Adrenal gland (tissue), 12 donors: ENCODE measurements around the gene TMCC1. TPM values are rescaled to one million over a fixed set of nuclear protein-coding genes. Genes with fewer than 3 reads are reported as not detected.
A peak's percentile ranks its signal among the peaks of the same experiment; 100 is the strongest.

Experiments
- DNase-seq, 7 donors: peaks; one replicate each; pipeline ENCODE4 v3.0.0-alpha.2; 2019 to 2020
- H3K27ac ChIP-seq, 5 donors: fragments of 200-600 bp; sonication (generic) in 4 of 5; 1 replicate in 3 of 5; 2 replicates in 2 of 5; pipeline versions ENCODE4 v1.5.1 to v1.8.0; 2016 to 2020; ENCODE audit warnings: mild to moderate bottlenecking in 1 of 5
- H3K27me3 ChIP-seq: fragments of 200-600 bp; 2 replicates; pipeline ENCODE4 v1.8.0; 2021
- H3K36me3 ChIP-seq, 2 donors: fragments of 200-600 bp; replicated peaks in 1 of 2; 1 replicate in 1 of 2; 2 replicates in 1 of 2; pipeline versions ENCODE4 v1.5.1 to v1.8.0; 2018 to 2022
- H3K4me1 ChIP-seq, 2 donors: fragments of 200-600 bp; replicated peaks in 1 of 2; 1 replicate in 1 of 2; 2 replicates in 1 of 2; pipeline versions ENCODE4 v1.5.1 to v1.8.0; 2018 to 2021
- H3K4me3 ChIP-seq, 4 donors: fragments of 200-600 bp; sonication (generic) in 3 of 4; one replicate each; pipeline ENCODE4 v1.5.1; 2016 to 2018
- H3K9me3 ChIP-seq, 3 donors: fragments of 200-600 bp; sonication (generic) in 1 of 3; replicated peaks in 1 of 3; 1 replicate in 2 of 3; 2 replicates in 1 of 3; pipeline versions ENCODE4 v1.5.1 to v1.8.0; 2016 to 2021
- CTCF ChIP-seq, 6 experiments: fragments of 450-650 bp in 4 of 6; fragments of 200-600 bp in 2 of 6; sonication (generic) in 1 of 6; IDR thresholded peaks; 1 replicate in 5 of 6; 2 replicates in 1 of 6; pipeline versions ENCODE4 v1.5.1 to v1.8.0; 2016 to 2021; ENCODE audit warnings: antibody characterized with exemption in 6 of 6, mild to moderate bottlenecking in 2 of 6, moderate library complexity in 1 of 6
- POLR2A ChIP-seq, 2 donors: fragments of 450-650 bp; IDR thresholded peaks; one replicate each; pipeline ENCODE4 v1.6.1; 2017; ENCODE audit warnings: antibody characterized with exemption in 2 of 2, mild to moderate bottlenecking in 2 of 2, moderate library complexity in 1 of 2
- WGBS, 4 donors: extraction: QIAGEN DNeasy Blood & Tissue Kit in 2 of 4; methylation state at CpG; one replicate each; pipeline versions ENCODE4 v1.1.5 to v1.1.7; 2013 to 2017; 5-methylcytosine and 5-hydroxymethylcytosine counted together
- intact Hi-C, 2 donors: fragments of 100-400 bp; cut with DNase I; formaldehyde crosslinking; loops; one replicate each; pipeline versions ENCODE4 v1.14.1 to v1.15.0; 2022 to 2023
- polyA plus RNA-seq, 3 donors: library from polyadenylated mRNA; stranded (reverse); fragments of 200-250 nt in 2 of 3; fragments of 350-450 nt in 1 of 3; fragmentation: Illumina TruSeq in 1 of 3; extraction: RNeasy Lipid Tissue Mini Kit (QIAGEN cat#74804) in 1 of 3; gene quantifications; one replicate each; pipeline ENCODE4 v1.2.3, GENCODE V29; 2013 to 2014
- total RNA-seq, 9 donors: library from RNA; depleted of rRNA in 4 of 9; stranded (reverse); fragments of >200 nt in 4 of 9; fragments of 120-200 nt in 1 of 9; fragmentation: NEBNext Ultra II Directional in 1 of 9; extraction: Animal tissue kit (Norgen Biotek cat#: 25700) in 1 of 9; gene quantifications; one replicate each; pipeline versions ENCODE4 v1.1.0 to v1.2.4, GENCODE V29; 2013 to 2023
- donor health status: healthy with polysubstance abuse.
- donor health status: Bipolar disorder and iron deficiency.
- donor health status: DM: yes; HTN: yes; CAD: no.
- donor health status: DM: no; HTN: no; CAD: no.
- donor health status: DM: no; HTN: no; CAD: no.
- donor health status: DM: yes; HTN: yes; CAD: no.

TMCC1 gene
- total and polyA plus RNA-seq, 12 donors: 6.3 to 141 (median 22.9) TPM

GRCh38 chr3:129622226-129622874 lies 271.2 kb downstream of the TMCC1 start:
- peak overlapping the region in 4 of 5 donors; percentile 36 to 95 (median 77) for H3K27ac ChIP-seq
- intact Hi-C loops: no loop called here
- WGBS, 4 donors: 47 to 63% (median 52%) methylated on average over 12 of the region's 12 CpGs
- H3K4me3 ChIP-seq: no peak overlapping the region
- peaks cover 28 to 60% of the 10 kb centered on the region in 2 donors for H3K4me1 ChIP-seq
- peak in 3 of 7 donors; percentile 16 to 58 (median 22) for DNase-seq
- no peaks in the 10 kb centered on the region for H3K27me3 ChIP-seq
- no peaks in the 10 kb centered on the region for H3K36me3 ChIP-seq
- no peak for TF ChIP-seq CTCF (IDR thresholded peaks at IDR 0.05)
- TF ChIP-seq POLR2A (IDR thresholded peaks at IDR 0.05): no peak
- H3K9me3 ChIP-seq: no peaks in the 10 kb centered on the region

- H3K27ac ChIP-seq: peak overlapping the region in 3 of 5 donors; percentile 5 to 95 (median 62)
- TF ChIP-seq CTCF (IDR thresholded peaks at IDR 0.05) (no peak), POLR2A (IDR thresholded peaks at IDR 0.05) (no peak)
- no peaks in the 10 kb centered on the region for H3K36me3 ChIP-seq
- DNase-seq: peak in 5 of 7 donors; percentile 34 to 68 (median 49)
- no peaks in the 10 kb centered on the region for H3K9me3 ChIP-seq
- H3K4me3 ChIP-seq: no peak overlapping the region
- H3K27me3 ChIP-seq: no peaks in the 10 kb centered on the region
- H3K4me1 ChIP-seq: peaks cover 28 to 64% of the 10 kb centered on the region in 2 donors
- intact Hi-C loops: no loop called here
- WGBS, 4 donors: 62 to 70% (median 66%) methylated on average over 7 to 14 of the region's 14 CpGs
Measured at GRCh38 chr3:129621626-129622225, 271.8 kb downstream of the TMCC1 start.

GRCh38 chr3:129620828-129621559 lies 272.5 kb downstream of the TMCC1 start:
- Histone ChIP-seq H3K4me3 (no peak overlapping the region), H3K9me3 (no peaks in the 10 kb centered on the region), H3K27ac (peak overlapping the region in 2 of 5 donors; percentile 5 to 95), H3K27me3 (no peaks in the 10 kb centered on the region), H3K36me3 (no peaks in the 10 kb centered on the region), H3K4me1 (peaks cover 28 to 65% of the 10 kb centered on the region in 2 donors)
- 64 to 81% (median 79%) methylated on average over 10 to 18 of the region's 18 CpGs for WGBS, 4 donors
- DNase-seq: peak in 2 of 7 donors; percentile 7 to 24
- no peak for TF ChIP-seq POLR2A (IDR thresholded peaks at IDR 0.05)
- intact Hi-C loops: no loop called here

GRCh38 chr3:129619726-129620162 lies 273.8 kb downstream of the TMCC1 start:
- H3K36me3 ChIP-seq: no peaks in the 10 kb centered on the region
- TF ChIP-seq POLR2A (IDR thresholded peaks at IDR 0.05): no peak
- TF ChIP-seq CTCF (IDR thresholded peaks at IDR 0.05): no peak
- peak in 4 of 7 donors; percentile 15 to 24 (median 18) for DNase-seq
- no peaks in the 10 kb centered on the region for H3K9me3 ChIP-seq
- H3K4me3 ChIP-seq: no peak overlapping the region
- peaks cover 18 to 66% of the 10 kb centered on the region in 2 donors for H3K4me1 ChIP-seq
- 85 to 92% (median 89%) methylated on average over 2 to 6 of the region's 6 CpGs for WGBS, 4 donors
- no peaks in the 10 kb centered on the region for H3K27me3 ChIP-seq
- intact Hi-C loops: no loop called here
- peak overlapping the region in 2 of 5 donors; percentile 22 to 77 for H3K27ac ChIP-seq
